Stimulated activated CD8-positive, alpha-beta memory T cell treated with anti-CD3 and anti-CD28 coated beads, Interleukin-7, amount 100 ng/mL, for 48 hours (primary cell): Measurements from ENCODE around the gene DGCR8.

Experiments
- DNase-seq, 2 donors: peaks; one replicate each; pipeline ENCODE4 v3.0.0-alpha.2; 2020; ENCODE audit warnings: low read depth in 1 of 2; ENCODE audit errors: extremely low read depth in 1 of 2

DGCR8 gene

DNA sequence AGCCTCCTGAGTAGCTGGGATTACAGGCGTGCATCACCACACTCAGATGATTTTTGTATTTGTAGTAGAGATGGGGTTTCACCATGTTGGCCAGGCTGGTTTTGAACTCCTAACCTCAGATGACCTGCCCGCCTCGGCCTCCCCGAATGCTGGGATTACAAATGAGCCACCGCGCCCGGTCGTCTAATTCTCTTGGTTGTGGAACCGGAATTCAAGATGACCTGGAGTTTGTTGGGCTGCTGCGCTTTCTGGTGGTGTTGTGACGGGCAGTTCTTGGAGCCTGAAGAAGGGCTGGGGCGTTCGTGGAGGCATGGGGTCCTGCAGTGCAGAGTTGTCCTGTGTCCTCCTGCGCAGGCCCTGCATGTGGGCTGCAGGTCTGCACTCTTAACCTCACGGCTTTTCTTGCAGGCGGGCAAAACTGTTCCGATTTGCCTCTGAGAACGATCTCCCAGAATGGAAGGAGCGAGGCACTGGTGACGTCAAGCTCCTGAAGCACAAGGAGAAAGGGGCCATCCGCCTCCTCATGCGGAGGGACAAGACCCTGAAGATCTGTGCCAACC, 41.9 kb downstream of the DGCR8 start:
- no peak for DNase-seq

GRCh38 chr22:20123366-20124082, 43.5 kb downstream of the DGCR8 start:
- DNase-seq, result no peak

DNA sequence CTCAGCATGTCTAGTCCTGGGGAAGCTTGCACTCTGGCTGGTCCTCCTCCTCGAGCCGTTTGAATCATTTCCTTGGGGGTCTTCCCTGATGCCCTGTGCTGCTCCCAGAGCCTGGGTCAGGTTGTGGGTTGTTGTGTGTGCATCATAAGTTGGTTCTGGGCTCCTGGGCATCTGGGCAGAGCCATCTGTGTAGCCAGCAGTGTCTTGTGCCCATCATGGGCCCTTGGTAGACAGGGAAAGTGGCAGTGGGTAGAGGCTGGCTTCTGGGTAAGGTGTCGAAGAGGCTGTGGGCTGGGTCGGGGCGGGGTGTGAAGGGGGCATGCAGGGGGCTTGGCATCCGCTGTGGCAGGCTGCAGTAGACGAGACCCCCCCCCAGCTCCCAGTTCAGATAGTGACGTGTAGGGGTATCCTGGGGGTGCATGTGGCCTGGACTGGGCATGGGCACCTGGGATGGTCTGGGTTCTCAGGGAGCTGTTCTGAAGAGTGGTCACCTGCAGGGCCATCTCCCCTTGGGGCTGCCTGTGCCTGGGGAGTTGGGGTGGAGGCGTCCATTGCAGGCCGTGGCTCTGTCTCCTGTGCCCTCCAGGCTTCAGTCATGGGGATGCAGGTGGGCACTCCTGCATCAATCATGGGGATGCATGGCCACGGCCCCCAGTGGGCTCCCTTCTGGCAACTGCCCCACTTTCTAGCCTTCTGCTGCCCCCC, 44.2 kb downstream of the DGCR8 start:
- DNase-seq, result no peak

DNA sequence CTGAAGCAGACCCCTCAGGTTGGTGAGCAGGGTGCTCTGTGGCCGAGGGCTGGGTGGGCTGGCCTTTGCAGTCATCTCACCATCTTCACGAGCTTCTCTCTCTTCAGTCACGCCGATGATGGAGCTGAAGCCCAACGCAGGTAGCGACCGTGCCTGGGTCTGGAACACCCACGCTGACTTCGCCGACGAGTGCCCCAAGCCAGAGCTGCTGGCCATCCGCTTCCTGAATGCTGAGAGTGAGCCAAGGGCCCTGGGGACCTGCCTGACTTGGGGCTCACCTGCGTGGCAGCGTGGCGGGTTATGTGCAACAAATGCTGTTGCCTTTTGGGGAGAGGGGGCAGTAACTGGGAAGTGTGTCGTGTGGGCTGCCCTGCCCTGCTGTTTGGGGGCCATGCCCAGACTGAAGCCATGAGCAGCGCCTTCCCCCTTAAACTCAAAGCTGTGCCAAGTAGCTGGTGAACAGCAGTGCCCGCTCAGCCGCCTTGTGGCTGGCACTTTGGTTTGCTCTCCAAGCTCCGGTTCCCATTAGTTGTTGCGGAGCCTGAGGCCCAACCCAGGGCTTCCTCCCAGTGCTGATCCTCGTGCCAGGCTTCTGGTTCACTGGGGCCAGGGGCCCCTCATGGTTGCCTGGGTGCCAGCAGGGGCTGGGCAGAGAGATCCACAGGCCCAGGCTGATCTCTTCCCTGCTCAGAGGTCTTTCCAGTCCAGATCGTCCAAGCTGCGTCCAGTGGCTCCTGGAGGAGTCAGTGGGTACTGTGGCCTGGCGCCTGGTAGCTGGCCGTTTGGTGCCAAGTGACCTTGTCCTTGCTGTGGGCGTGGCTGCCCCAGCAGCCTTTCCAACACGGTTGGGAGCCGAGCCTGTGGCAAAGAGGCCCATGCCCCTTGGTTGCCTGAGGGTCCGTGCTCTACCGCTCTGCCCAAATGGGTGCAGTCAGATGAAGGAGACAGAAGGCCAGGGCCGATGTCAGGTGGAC, 45.4 kb downstream of the DGCR8 start:
- DNase-seq, result no peak

GRCh38 chr22:20126284-20127029, 46.4 kb downstream of the DGCR8 start:
- DNase-seq, result no peak

- no peak for DNase-seq
These were observed 47.4 kb downstream of the DGCR8 start for GRCh38 chr22:20127318-20127868.

GRCh38 chr22:20127869-20128618, 48.0 kb downstream of the DGCR8 start:
- DNase-seq, result no peak

DNA sequence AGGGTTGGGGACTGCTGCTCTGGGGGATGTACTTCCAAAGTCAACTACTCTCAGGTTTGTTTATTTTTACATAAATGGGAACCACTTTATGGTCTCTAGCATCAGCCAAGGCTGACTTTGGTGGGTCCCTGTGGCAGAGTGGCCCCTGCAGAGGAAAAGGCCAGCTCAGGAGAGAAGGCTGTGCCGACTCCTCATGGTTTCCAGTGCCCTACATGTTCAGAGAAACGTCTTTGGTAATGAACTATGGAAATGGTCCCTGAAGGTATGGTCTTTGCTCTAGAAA, 48.5 kb downstream of the DGCR8 start:
- DNase-seq, result no peak

GRCh38 chr22:20128902-20129746, 49.1 kb downstream of the DGCR8 start:
- peak in 1 of 2 donors; percentile 35 for DNase-seq

- DNase-seq, result no peak
These were observed 49.6 kb downstream of the DGCR8 start for GRCh38 chr22:20129747-20130014.

DNA sequence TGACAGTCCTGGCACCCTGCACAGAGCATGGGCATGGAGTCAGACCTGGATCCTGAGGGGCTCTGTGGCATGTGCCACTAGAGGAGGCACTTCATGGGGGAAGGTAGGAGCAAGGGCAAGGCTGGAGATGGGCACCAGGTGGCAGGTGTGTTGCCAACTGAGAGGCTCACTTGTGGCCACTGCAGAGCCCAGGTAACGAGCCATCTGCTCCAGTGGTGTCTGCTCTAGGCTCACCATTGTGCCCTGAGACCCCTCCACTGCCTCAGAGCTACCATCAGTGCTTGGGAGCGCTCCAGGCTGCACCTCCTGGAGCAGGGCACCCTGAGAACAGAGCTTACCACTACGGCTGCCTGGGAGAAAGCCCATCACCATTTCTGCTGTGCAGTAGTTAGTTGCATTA, 50.3 kb downstream of the DGCR8 start:
- DNase-seq, result no peak

DNA sequence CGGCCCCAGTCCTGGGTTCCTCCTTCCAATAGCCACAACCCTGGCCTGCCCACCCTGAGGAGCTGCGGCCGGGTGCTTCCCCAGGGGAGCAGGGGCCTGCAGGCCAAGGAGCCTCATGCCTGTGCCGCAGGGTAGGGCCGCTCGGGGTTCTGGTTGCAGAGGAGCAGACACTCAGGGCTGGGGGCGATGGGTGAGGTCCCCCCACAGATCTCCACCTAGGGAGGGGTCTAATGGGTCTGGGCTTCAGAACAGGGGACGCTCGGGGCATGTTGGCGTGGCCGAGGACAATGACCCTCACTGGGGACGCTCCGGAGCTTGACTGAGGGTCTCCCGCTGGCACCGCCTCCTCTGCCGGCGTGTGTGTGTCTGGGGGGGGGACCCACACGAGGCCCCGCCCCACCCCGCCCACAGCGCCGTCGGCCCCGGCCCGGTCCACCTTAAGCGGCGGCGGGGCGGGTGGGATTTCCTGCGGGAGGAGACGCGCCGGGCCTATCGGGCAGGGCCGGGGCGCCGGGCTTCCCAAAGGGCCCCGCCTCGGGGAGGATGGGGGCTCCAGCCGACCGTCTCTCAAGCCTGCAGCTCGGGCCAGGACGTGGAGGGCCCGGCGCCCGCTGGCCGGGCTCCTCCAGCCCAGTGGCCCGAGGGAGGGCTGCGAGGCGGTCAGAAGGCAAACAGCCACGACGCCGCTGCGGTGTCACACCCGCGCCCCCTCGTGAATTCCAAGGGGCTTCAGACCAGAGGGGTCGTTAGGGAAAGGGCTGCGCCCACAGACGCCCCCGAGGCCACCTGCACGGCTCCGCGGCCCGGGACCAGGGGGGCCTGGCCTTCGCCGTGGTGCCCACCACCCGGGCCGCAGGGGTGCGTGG, 50.9 kb downstream of the DGCR8 start:
- DNase-seq, result peak; percentile 55 to 68

GRCh38 chr22:20131597-20131858, 51.5 kb downstream of the DGCR8 start, which contains the start of gene ZDHHC8:
ZDHHC8 (plus strand) TSS chr22:20131804; CDS start chr22:20131948, 144 bp downstream.
- DNase-seq, result peak in 1 of 2 donors; percentile 20

GRCh38 chr22:20131859-20132685, 52.0 kb downstream of the DGCR8 start:
- no peak for DNase-seq

DNA sequence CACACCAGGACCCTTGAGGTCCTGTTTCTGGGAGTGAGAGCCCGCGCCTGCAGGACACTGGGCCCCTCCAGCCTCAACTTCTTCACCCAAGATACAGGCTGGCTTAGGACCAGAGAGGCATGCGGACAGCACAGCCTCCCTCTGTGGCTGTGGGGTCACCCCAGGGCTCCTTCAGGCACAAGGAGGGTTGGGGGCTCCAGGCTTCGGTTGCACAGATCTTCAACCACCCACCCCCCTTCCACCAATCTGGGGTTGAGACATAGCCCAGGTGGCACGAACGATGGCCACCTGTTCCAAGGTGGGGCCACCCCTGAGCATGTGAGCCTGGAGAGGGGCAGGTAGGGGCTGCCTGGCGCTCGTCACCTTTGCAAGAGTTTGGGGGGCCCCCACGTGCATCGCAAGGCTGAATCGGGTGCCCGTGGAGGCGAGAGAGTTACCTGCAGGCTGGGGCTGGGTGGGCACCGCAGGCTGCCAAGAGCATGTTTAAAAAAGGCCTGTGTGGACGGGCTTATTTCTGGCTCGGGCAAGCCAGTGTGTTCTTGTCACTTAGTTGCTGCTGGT, 52.7 kb downstream of the DGCR8 start:
- DNase-seq, result no peak

DNA sequence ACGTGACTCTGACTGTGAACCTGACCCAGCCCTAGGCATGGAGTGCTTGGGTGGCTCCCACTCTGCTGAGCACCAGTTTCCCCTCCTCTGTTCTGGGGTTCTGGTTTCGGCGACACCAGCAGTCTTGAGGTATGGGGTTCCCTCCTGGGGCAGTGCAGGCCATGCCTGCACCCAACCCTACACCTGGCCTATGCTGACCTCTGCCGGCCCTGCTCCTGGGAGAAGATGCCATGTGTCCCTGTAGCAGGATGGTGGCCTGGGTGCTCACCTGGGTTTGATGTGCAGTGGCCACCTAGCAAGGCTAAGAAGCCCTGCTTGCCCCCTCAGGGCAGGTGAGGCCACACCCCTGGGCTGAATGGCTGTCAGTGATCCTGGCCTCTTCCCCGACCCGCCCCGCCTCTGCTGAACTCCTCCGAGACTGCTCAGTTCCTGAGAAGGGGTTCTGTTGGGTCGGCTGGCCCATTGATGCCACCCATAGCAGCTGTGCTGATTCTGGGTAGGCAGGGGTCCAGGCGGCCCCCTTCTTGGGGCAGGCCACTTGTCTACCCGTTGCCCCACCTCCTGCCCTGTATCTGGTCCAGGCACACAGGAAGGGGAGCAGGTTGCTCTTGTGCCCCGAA, 54.0 kb downstream of the DGCR8 start:
- DNase-seq, result no peak
